ENCODE results near the gene GPX4.
A peak's percentile ranks its signal among the peaks of the same experiment; 100 is the strongest.

GPX4 gene

GRCh38 chr19:1076951-1077350, 26.8 kb upstream of the GPX4 start:
- no peak overlapping the region for H3K4me3 ChIP-seq (ENCODE audit: low read depth, low read length)
- peaks cover 8% of the 10 kb centered on the region for H3K27me3 ChIP-seq
- no peak for TF ChIP-seq CTCF (IDR thresholded peaks at IDR 0.05; ENCODE audit: low read depth, low read length)
- H3K36me3 ChIP-seq = no peaks in the 10 kb centered on the region
- no peaks in the 10 kb centered on the region for H3K9me3 ChIP-seq
- DNase-seq = peak; percentile 14
- H3K4me1 ChIP-seq = 0 out of 2 replicates have a peak, but pooled peaks cover 4% of the 10 kb centered on the region

- Histone ChIP-seq H3K36me3 (no peaks in the 10 kb centered on the region), H3K4me1 (peaks cover 4% of the 10 kb centered on the region; the same call in 1 of the 2 replicates), H3K9me3 (no peaks in the 10 kb centered on the region), H3K4me3 (ENCODE audit: low read depth, low read length) (no peak overlapping the region), H3K27me3 (peaks cover 7% of the 10 kb centered on the region)
- TF ChIP-seq CTCF (IDR thresholded peaks at IDR 0.05; ENCODE audit: low read depth, low read length) = 0 out of 2 replicates have a peak, but pooled peaks have one; percentile 13
- peak; percentile 72 for DNase-seq
Observed at GRCh38 chr19:1079566-1080111, 24.2 kb upstream of the GPX4 start.

- Histone ChIP-seq H3K4me3 (ENCODE audit: low read depth, low read length) (no peak overlapping the region), H3K27me3 (peaks cover 16% of the 10 kb centered on the region), H3K36me3 (no peaks in the 10 kb centered on the region), H3K4me1 (peaks cover 4% of the 10 kb centered on the region; the same call in 1 of the 2 replicates), H3K9me3 (no peaks in the 10 kb centered on the region)
- TF ChIP-seq CTCF (IDR thresholded peaks at IDR 0.05; ENCODE audit: low read depth, low read length) = no peak
- peak; percentile 14 for DNase-seq
Observed at GRCh38 chr19:1080360-1081161, 23.2 kb upstream of the GPX4 start.

- DNase-seq = peak; percentile 65
- Histone ChIP-seq H3K4me1 (peaks cover 4% of the 10 kb centered on the region; the same call in 1 of the 2 replicates), H3K4me3 (ENCODE audit: low read depth, low read length) (peak overlapping the region; percentile 14; the same call in 1 of the 2 replicates), H3K9me3 (no peaks in the 10 kb centered on the region), H3K27me3 (peaks cover 17% of the 10 kb centered on the region), H3K36me3 (no peaks in the 10 kb centered on the region)
- 0 out of 2 replicates have a peak, but pooled peaks have one; percentile 16 for TF ChIP-seq CTCF (IDR thresholded peaks at IDR 0.05; ENCODE audit: low read depth, low read length)
Observed at GRCh38 chr19:1081301-1082164, 22.3 kb upstream of the GPX4 start.

GRCh38 chr19:1082165-1082927, 21.4 kb upstream of the GPX4 start:
- peaks cover 17% of the 10 kb centered on the region for H3K27me3 ChIP-seq
- peak overlapping the region; percentile 27 for H3K4me3 ChIP-seq (ENCODE audit: low read depth, low read length)
- H3K9me3 ChIP-seq = no peaks in the 10 kb centered on the region
- no peaks in the 10 kb centered on the region for H3K36me3 ChIP-seq
- DNase-seq = peak; percentile 88
- peaks cover 4% of the 10 kb centered on the region; the same call in 1 of the 2 replicates for H3K4me1 ChIP-seq
- no peak for TF ChIP-seq CTCF (IDR thresholded peaks at IDR 0.05; ENCODE audit: low read depth, low read length)
